Measurements from ENCODE around the gene LRRC37A2. TPM values are rescaled to one million over a fixed set of nuclear protein-coding genes. Genes with fewer than 3 reads are reported as not detected.
A peak's percentile ranks its signal among the peaks of the same experiment; 100 is the strongest.
"Not testable (repeated sequence)": the region's sequence is repeated elsewhere in the genome, so short reads cannot be mapped to it uniquely, and the experiment has no call there.

LRRC37A2 gene
- total and polyA plus RNA-seq, 2 of the 8 experiments (the other 6 are each of a cell fraction or from before 2014, with no cell fraction given) = 4.7 to 10.7 TPM

DNA sequence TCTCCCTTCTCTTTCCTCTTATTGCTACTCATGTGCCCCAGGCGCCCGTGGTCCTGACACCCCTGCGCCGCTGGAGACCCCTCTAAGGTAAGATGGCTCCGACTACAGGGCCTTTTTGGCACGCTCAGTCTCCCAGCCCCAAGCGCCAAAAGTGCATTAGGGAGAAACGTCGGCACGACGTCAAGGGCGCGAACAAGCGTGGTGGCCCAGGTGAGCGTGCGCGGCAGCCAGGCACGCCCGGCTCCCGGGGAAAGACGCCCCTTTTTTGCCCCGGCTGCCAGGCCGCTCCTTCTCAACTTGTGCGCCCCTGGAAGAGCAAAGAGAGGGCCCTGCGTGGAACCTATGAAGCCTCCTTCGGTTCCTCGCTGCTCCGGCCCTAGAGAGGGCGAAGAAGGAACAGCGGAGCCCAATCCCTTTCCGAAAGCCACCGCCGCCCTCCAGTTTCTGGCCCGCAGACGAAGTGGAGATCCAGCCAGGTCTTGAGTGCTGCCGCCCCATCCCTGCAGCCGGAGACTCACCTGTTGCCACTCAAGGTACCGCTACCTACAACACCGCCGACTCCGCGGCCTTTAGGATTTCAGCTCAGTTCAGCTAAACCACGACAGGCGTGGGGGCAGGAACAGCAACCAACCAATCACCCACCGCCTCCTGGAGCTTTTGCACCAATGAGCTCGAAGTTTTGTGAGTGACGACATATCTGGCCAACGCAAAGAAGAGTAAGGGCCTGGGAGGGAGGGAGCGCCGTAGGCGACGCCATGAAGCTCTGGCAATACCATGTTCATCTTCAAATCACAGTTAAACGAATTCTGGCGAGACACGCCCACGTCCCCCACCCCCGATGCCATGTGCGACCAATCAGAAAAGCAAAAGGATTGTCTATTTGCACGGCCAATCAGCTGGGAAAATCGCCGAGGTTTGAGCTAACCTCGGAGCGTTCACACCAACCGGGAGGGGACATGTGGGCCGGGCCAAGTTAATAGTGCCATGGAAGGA lies 67.1 kb downstream of the LRRC37A2 start, which contains the start of gene ARL17A:
TSS of gene ARL17A (minus strand) at position 609 of the 993 bp plus-strand sequence. CDS start 3,369 bp downstream, outside the sequence.
- peak in 1 of 2 experiments; percentile 76 for DNase-seq (ENCODE audit: low read depth in 1 of 2, low spot score in 2 of 2)
- POLR2A ChIA-PET (ENCODE audit: partially characterized antibody); H4K20me1 ChIP-seq (replicated peaks in 1 of 2; ENCODE audit: control insufficient read depth in 1 of 2, insufficient read depth in 2 of 2, low read length in 2 of 2): not testable (repeated sequence)

More for the DNA sequence above, 67.1 kb downstream of the LRRC37A2 start, which contains the start of gene ARL17A:
- H3K9me3 ChIP-seq (ENCODE audit: insufficient read depth in 2 of 2, low read depth in 1 of 2, low read length in 1 of 2); H3K27me3 ChIP-seq (replicated peaks in 1 of 4; ENCODE audit: control insufficient read depth in 3 of 4, extremely low read depth in 1 of 4, insufficient read depth in 3 of 4, low read length in 3 of 4); H3K27ac ChIP-seq (ENCODE audit: low read depth, low read length); CTCF ChIA-PET (ENCODE audit: partially characterized antibody); H4K91ac ChIP-seq (replicated peaks; ENCODE audit: insufficient read length, low read length); H2BK15ac ChIP-seq (ENCODE audit: low read length); H3K79me1 ChIP-seq (ENCODE audit: low read depth, low read length); H3K18ac ChIP-seq (ENCODE audit: extremely low read depth, low read length); H2BK20ac ChIP-seq (ENCODE audit: low read length); H3K23ac ChIP-seq (ENCODE audit: insufficient read length); H3K4me1 ChIP-seq (replicated peaks in 1 of 4; ENCODE audit: control insufficient read depth in 3 of 4, insufficient read depth in 4 of 4, low read length in 3 of 4); H2BK12ac ChIP-seq (ENCODE audit: low read depth, low read length); H3K4me2 ChIP-seq (ENCODE audit: insufficient read depth in 1 of 2, low read depth in 2 of 2, low read length in 2 of 2); H3K23me2 ChIP-seq (ENCODE audit: low read depth, low read length); H2BK5ac ChIP-seq (ENCODE audit: low read depth, low read length); H3K56ac ChIP-seq (replicated peaks; ENCODE audit: insufficient read length, low read depth, low read length); H3K14ac ChIP-seq (ENCODE audit: insufficient read length); H2AFZ ChIP-seq (ENCODE audit: low read length); H3K4ac ChIP-seq (replicated peaks; ENCODE audit: insufficient read length, low read depth, low read length); H3K36me3 ChIP-seq (ENCODE audit: control insufficient read depth in 2 of 4, insufficient read depth in 4 of 4, low read length in 3 of 4); H3K9ac ChIP-seq (replicated peaks in 1 of 4; ENCODE audit: extremely low read depth in 1 of 4, low read depth in 3 of 4, low read length in 3 of 4); H4K5ac ChIP-seq (ENCODE audit: insufficient read length, low read depth, low read length); H4K8ac ChIP-seq (ENCODE audit: extremely low read depth, insufficient read depth, low read length); H2AK5ac ChIP-seq (ENCODE audit: low read depth, low read length); H3K79me2 ChIP-seq (ENCODE audit: control insufficient read depth in 1 of 2, insufficient read depth in 2 of 2, low read length in 2 of 2); H2BK120ac ChIP-seq (replicated peaks; ENCODE audit: low read depth, low read length): not testable (repeated sequence)
- peak; percentile 99 for FAIRE-seq
- WGBS, 2 experiments (ENCODE audit: extremely low coverage in 1 of 2, insufficient coverage in 1 of 2, insufficient read length in 1 of 2, insufficient replicate concordance in 2 of 2, low coverage in 1 of 2, low lambda C conversion rate in 2 of 2, missing lambda C conversion rate in 1 of 2) = 0% methylated on average over 4 of the region's 65 CpGs; no CpG with 5 or more reads in 1 of the 2 experiments
- peak within 1 kb of the TSS in 1 of 4 experiments; percentile 10; a peak in 1 of 8 replicates for H3K4me3 ChIP-seq (ENCODE audit: extremely low read depth in 1 of 4, insufficient read depth in 2 of 4, low read depth in 3 of 4, low read length in 4 of 4)
